HUDEP-2 (cell line): ENCODE data around the gene DHRS13.
A peak's percentile ranks its signal among the peaks of the same experiment; 100 is the strongest.

Experiments
- DNase-seq, 76 experiments: peaks; one replicate each; lab custom pipeline; 2025; ENCODE audit not compliant: unreplicated experiment in 76 of 76; lab: John Stamatoyannopoulos, UW

Gene DHRS13

GRCh38 chr17:28864991-28865849, 37.7 kb downstream of the DHRS13 start:
- peak in 75 of 76 experiments; percentile 77 to 99 (median 96) for DNase-seq

- no peak for DNase-seq
Observed at GRCh38 chr17:28863953-28864352, 38.9 kb downstream of the DHRS13 start.

- DNase-seq, result peak in 11 of 76 experiments; percentile 13 to 46 (median 26)
Observed at GRCh38 chr17:28862561-28862960, 40.3 kb downstream of the DHRS13 start.

- peak in 72 of 76 experiments; percentile 35 to 90 (median 72) for DNase-seq
Observed at GRCh38 chr17:28861393-28862203, 41.3 kb downstream of the DHRS13 start.

- DNase-seq, result peak in 57 of 76 experiments; percentile 12 to 85 (median 52)
Observed at GRCh38 chr17:28860363-28860808, 42.5 kb downstream of the DHRS13 start.

GRCh38 chr17:28858801-28859355, 44.0 kb downstream of the DHRS13 start:
- peak in 44 of 76 experiments; percentile 12 to 83 (median 56) for DNase-seq

- peak in 44 of 76 experiments; percentile 17 to 79 (median 54) for DNase-seq
Observed at GRCh38 chr17:28857905-28858800, 44.7 kb downstream of the DHRS13 start.

- peak in 4 of 76 experiments; percentile 11 to 41 (median 22) for DNase-seq
Observed at GRCh38 chr17:28856028-28856574, 46.8 kb downstream of the DHRS13 start.

GRCh38 chr17:28855336-28855679, 47.6 kb downstream of the DHRS13 start:
- no peak for DNase-seq

GRCh38 chr17:28854457-28855335, 48.2 kb downstream of the DHRS13 start, which contains the start of gene ERAL1:
Gene ERAL1 (plus strand): TSS chr17:28855016. CDS start chr17:28855035, 19 bp downstream.
- peak in 73 of 76 experiments; percentile 33 to 85 (median 72) for DNase-seq

GRCh38 chr17:28853295-28853694, 49.6 kb downstream of the DHRS13 start:
- no peak for DNase-seq

GRCh38 chr17:28849281-28849680, 53.6 kb downstream of the DHRS13 start:
- peak in 32 of 76 experiments; percentile 10 to 56 (median 25) for DNase-seq

- peak in 38 of 76 experiments; percentile 1 to 59 (median 34) for DNase-seq
Observed at GRCh38 chr17:28848667-28849066, 54.2 kb downstream of the DHRS13 start.
